PC-3 (cell line): ENCODE measurements around the gene WIPF3. TPM values are rescaled to one million over a fixed set of nuclear protein-coding genes. Genes with fewer than 3 reads are reported as not detected.

ENCODE experiments used
- ATAC-seq: fragments of 200-7000 bp; cut with Tn5 transposase; 2 replicates; pipeline ENCODE4 v1.9.1; 2020; ENCODE audit warnings: mild to moderate bottlenecking, moderate library complexity
- BruUV-seq: library from RNA; stranded (reverse); fragments of 400-500 nt; replicated peaks from 2 replicates; lab custom pipeline; 2021; lab: Mats Ljungman, UMichigan
- CTCF ChIA-PET: fragments of 300-600 bp; sonication (Branson Sonifier 250); formaldehyde crosslinking; loops from one replicate; lab custom pipeline; 2022; ENCODE audit warnings: antibody characterized with exemption; lab: Charles Lee
- POLR2A ChIA-PET: fragments of 300-600 bp; sonication (Branson Sonifier 250); formaldehyde crosslinking; loops from one replicate; lab custom pipeline; 2022; ENCODE audit warnings: antibody characterized with exemption; ENCODE audit not compliant: unreplicated experiment; lab: Charles Lee
- DNase-seq: peaks from one replicate; pipeline ENCODE4 v3.0.0-alpha.2; 2015
- H2AFZ ChIP-seq: fragments of 300-600 bp; sonication (generic); 2 replicates; pipeline ENCODE4 v1.6.0; 2016; ENCODE audit warnings: antibody characterized with exemption, low read length
- H3F3A ChIP-seq: fragments of 300-600 bp; sonication (generic); one replicate; pipeline ENCODE4 v1.6.0; 2017; ENCODE audit warnings: antibody characterized with exemption, low read length, control low read depth, mild to moderate bottlenecking; ENCODE audit not compliant: unreplicated experiment
- H3K27ac ChIP-seq: fragments of 300-600 bp; sonication (generic); 2 replicates; pipeline ENCODE4 v1.5.1; 2016; ENCODE audit warnings: mild to moderate bottlenecking, low read length
- H3K27me3 ChIP-seq: fragments of 300-600 bp; sonication (generic); 2 replicates; pipeline ENCODE4 v1.6.1; 2016; ENCODE audit warnings: low read length, mixed read lengths
- H3K36me3 ChIP-seq: fragments of 300-600 bp; sonication (generic); 2 replicates; pipeline ENCODE4 v1.6.1; 2016; ENCODE audit warnings: low read depth, mixed run types, low read length, mixed read lengths
- H3K4me1 ChIP-seq: fragments of 300-600 bp; sonication (generic); 2 replicates; pipeline ENCODE4 v1.5.1; 2016; ENCODE audit warnings: low read length; ENCODE audit not compliant: insufficient read depth
- H3K4me2 ChIP-seq: fragments of 300-600 bp; sonication (generic); 2 replicates; pipeline ENCODE4 v1.6.0; 2016; ENCODE audit warnings: low read length
- H3K4me3 ChIP-seq: fragments of 300-600 bp; sonication (generic); 2 replicates; pipeline ENCODE4 v1.5.1; 2016; ENCODE audit warnings: mild to moderate bottlenecking, low read length, mixed read lengths
- H3K79me2 ChIP-seq: fragments of 300-600 bp; sonication (generic); 2 replicates; pipeline ENCODE4 v1.6.1; 2017; ENCODE audit warnings: low read length, mixed read lengths
- H3K9ac ChIP-seq: fragments of 300-600 bp; sonication (generic); 2 replicates; pipeline ENCODE4 v1.6.0; 2016; ENCODE audit warnings: mild to moderate bottlenecking, low read length
- H3K9me2 ChIP-seq: fragments of 300-600 bp; sonication (generic); replicated peaks from 2 replicates; pipeline ENCODE4 v1.6.1; 2016; ENCODE audit warnings: mixed run types, low read length, mixed read lengths
- H3K9me3 ChIP-seq: fragments of 300-600 bp; sonication (generic); 2 replicates; pipeline ENCODE4 v1.6.1; 2016; ENCODE audit warnings: low read length, mixed read lengths
- H4K20me1 ChIP-seq: fragments of 300-600 bp; sonication (generic); 2 replicates; pipeline ENCODE4 v1.6.1; 2016; ENCODE audit warnings: low read length, mixed read lengths
- EZH2 ChIP-seq: fragments of 300-600 bp; sonication (generic); IDR thresholded peaks from one replicate; pipeline ENCODE4 v1.6.1; 2017; ENCODE audit warnings: antibody characterized with exemption, mild to moderate bottlenecking, low read length; ENCODE audit not compliant: unreplicated experiment
- EZH2phosphoT487 ChIP-seq: fragments of 300-600 bp; sonication (generic); IDR thresholded peaks from 2 replicates; pipeline ENCODE4 v1.6.1; 2018; ENCODE audit warnings: mild to moderate bottlenecking, antibody characterized with exemption, low read length, borderline replicate concordance
- intact Hi-C: fragments of 100-400 bp; cut with micrococcal nuclease; formaldehyde crosslinking; loops from 2 replicates; pipeline ENCODE4 v1.9.0; 2023
- total RNA-seq: library from RNA; depleted of rRNA; stranded (reverse); fragments of >200 nt; gene quantifications from 2 replicates; pipeline ENCODE4 v1.2.3, GENCODE V29; 2014
- TF ChIP-seq, protein P1 (sequence below): fragments of 300-600 bp; sonication (generic); conservative IDR thresholded peaks from 2 replicates; pipeline ENCODE4 v1.5.1; 2017; ENCODE audit warnings: antibody characterized with exemption, low read depth, mild to moderate bottlenecking, low read length

The WIPF3 gene
- total RNA-seq, 1 experiment from 2014 or later: 3.4 TPM

DNA sequence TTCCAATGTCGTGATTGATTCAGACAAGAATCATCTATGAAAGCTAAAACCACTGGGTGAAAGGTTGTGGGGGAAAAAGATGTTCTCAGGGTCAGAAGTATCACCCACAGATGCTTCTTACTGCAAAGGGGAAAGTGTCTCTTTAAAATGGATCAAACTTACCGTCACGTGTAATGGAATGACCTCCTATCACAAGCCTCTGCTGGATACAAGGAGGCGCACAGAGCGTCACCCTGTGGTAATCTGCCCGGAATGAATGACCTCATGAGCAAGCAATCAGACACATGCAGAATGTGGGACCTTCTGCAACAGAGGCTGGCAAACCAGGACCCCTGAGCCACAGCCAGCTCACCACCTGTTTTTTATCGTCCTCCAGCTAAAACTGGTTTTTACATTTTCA is 33.0 kb downstream of the WIPF3 start:
- Histone ChIP-seq H3F3A (no peaks in the 10 kb centered on the region), H3K9me2 (no peaks in the 10 kb centered on the region), H3K4me1 (no peaks in the 10 kb centered on the region), H4K20me1 (no peaks in the 10 kb centered on the region), H3K36me3 (no peaks in the 10 kb centered on the region), H3K27me3 (no peaks in the 10 kb centered on the region), H3K4me3 (no peak overlapping the region), H3K27ac (no peak overlapping the region), H3K9me3 (no peaks in the 10 kb centered on the region), H3K79me2 (no peaks in the 10 kb centered on the region), H3K4me2 (no peak overlapping the region), H2AFZ (no peak overlapping the region), H3K9ac (no peak overlapping the region)
- ChIA-PET POLR2A (no interaction called here), CTCF (no interaction called here)
- DNase-seq (no peak), ATAC-seq (no peak)
- intact Hi-C loops: no loop called here
- TF ChIP-seq EZH2: no peak
- TF ChIP-seq, protein P1, sequence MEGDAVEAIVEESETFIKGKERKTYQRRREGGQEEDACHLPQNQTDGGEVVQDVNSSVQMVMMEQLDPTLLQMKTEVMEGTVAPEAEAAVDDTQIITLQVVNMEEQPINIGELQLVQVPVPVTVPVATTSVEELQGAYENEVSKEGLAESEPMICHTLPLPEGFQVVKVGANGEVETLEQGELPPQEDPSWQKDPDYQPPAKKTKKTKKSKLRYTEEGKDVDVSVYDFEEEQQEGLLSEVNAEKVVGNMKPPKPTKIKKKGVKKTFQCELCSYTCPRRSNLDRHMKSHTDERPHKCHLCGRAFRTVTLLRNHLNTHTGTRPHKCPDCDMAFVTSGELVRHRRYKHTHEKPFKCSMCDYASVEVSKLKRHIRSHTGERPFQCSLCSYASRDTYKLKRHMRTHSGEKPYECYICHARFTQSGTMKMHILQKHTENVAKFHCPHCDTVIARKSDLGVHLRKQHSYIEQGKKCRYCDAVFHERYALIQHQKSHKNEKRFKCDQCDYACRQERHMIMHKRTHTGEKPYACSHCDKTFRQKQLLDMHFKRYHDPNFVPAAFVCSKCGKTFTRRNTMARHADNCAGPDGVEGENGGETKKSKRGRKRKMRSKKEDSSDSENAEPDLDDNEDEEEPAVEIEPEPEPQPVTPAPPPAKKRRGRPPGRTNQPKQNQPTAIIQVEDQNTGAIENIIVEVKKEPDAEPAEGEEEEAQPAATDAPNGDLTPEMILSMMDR: no peak
- TF ChIP-seq EZH2phosphoT487: no peak
- no TSS peak for BruUV-seq

DNA sequence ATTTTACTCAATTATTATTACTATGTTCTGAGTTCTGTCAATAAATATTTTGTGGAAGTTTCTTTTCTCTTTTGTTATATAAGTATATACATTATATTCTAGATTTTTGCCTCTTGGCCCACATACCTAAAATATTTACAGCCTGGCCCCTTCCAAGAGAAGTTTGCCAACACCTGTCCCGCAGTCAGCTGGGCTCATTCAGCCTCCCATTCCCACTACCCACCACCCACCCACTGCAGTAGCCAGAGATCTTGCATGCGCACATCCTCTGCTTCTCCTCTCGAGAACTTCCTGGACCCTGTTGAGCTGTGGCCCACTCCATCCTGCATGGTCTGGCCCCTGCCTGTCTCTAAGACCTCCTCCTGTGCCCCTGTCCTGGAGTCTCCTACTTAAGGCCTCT is 33.6 kb downstream of the WIPF3 start:
- no peak overlapping the region for H3K4me3 ChIP-seq
- H2AFZ ChIP-seq: no peak overlapping the region
- H3K36me3 ChIP-seq: no peaks in the 10 kb centered on the region
- no peaks in the 10 kb centered on the region for H3K79me2 ChIP-seq
- no peak overlapping the region for H3K4me2 ChIP-seq
- no peaks in the 10 kb centered on the region for H3K9me2 ChIP-seq
- H3K27me3 ChIP-seq: no peaks in the 10 kb centered on the region
- H3K9ac ChIP-seq: no peak overlapping the region
- no peaks in the 10 kb centered on the region for H3F3A ChIP-seq
- POLR2A ChIA-PET: no interaction called here
- ATAC-seq (no peak), DNase-seq (no peak)
- TF ChIP-seq EZH2phosphoT487 (no peak), EZH2 (no peak)
- TF ChIP-seq, protein P1: no peak
- H3K4me1 ChIP-seq: no peaks in the 10 kb centered on the region
- H3K27ac ChIP-seq: no peak overlapping the region
- no TSS peak for BruUV-seq
- intact Hi-C loops: no loop called here
- CTCF ChIA-PET: no interaction called here
- no peaks in the 10 kb centered on the region for H3K9me3 ChIP-seq
- no peaks in the 10 kb centered on the region for H4K20me1 ChIP-seq

- Histone ChIP-seq H3K9ac (no peak overlapping the region), H3K9me2 (no peaks in the 10 kb centered on the region), H3K4me1 (no peaks in the 10 kb centered on the region), H3K4me3 (no peak overlapping the region), H4K20me1 (no peaks in the 10 kb centered on the region), H3K36me3 (no peaks in the 10 kb centered on the region), H3K9me3 (no peaks in the 10 kb centered on the region), H3K27me3 (no peaks in the 10 kb centered on the region), H3K27ac (no peak overlapping the region), H3K4me2 (no peak overlapping the region), H3F3A (no peaks in the 10 kb centered on the region), H3K79me2 (no peaks in the 10 kb centered on the region), H2AFZ (no peak overlapping the region)
- no peak for DNase-seq
- TF ChIP-seq EZH2phosphoT487: no peak
- TF ChIP-seq, protein P1: no peak
- no peak for TF ChIP-seq EZH2
- CTCF ChIA-PET: interaction anchor here (0.6 kb wide), 1 partner anchor 92 kb away, joined by 5 read pairs; no protein-coding TSS in a partner anchor
- no peak for ATAC-seq
- BruUV-seq: no TSS peak
- POLR2A ChIA-PET: no interaction called here
- intact Hi-C loops: no loop called here
Measured at GRCh38 chr7:29840701-29841100, 34.4 kb downstream of the WIPF3 start.
